ENCODE data around the gene VSIG1. TPM values are rescaled to one million over a fixed set of nuclear protein-coding genes. Genes with fewer than 3 reads are reported as not detected.

The VSIG1 gene
- total RNA-seq, 1 donor, result not detected

- Histone ChIP-seq H3K4me3 (ENCODE audit: insufficient read depth, low read length) (peak overlapping the region; percentile 72), H3K4me1 (ENCODE audit: insufficient read depth, low read length) (no peaks in the 10 kb centered on the region), H3K79me2 (ENCODE audit: insufficient read depth, low read length) (peaks cover 18% of the 10 kb centered on the region), H3K27ac (ENCODE audit: low read depth, low read length) (no peak overlapping the region), H3K4me2 (ENCODE audit: insufficient read depth, low read length) (peak overlapping the region; percentile 76), H4K20me1 (ENCODE audit: insufficient read depth, low read length) (no peaks in the 10 kb centered on the region), H3K36me3 (ENCODE audit: insufficient read depth, low read length) (peaks cover 2% of the 10 kb centered on the region), H3K9me3 (ENCODE audit: low read depth, low read length) (no peaks in the 10 kb centered on the region), H3K27me3 (ENCODE audit: insufficient read depth, low read length) (peaks cover 2% of the 10 kb centered on the region), H2AFZ (ENCODE audit: low read length) (peak overlapping the region; percentile 80)
- DNase-seq (ENCODE audit: insufficient read length, low spot score, missing footprints), result no peak
- no peak for TF ChIP-seq CTCF (IDR thresholded peaks at IDR 0.05; ENCODE audit: extremely low read depth, low read depth, low read length)
These were observed 47.0 kb downstream of the VSIG1 start for GRCh38 chrX:108091878-108092291.

GRCh38 chrX:108097380-108097779 is 52.5 kb downstream of the VSIG1 start:
- H2AFZ ChIP-seq (ENCODE audit: low read length), result no peak overlapping the region
- no peaks in the 10 kb centered on the region for H4K20me1 ChIP-seq (ENCODE audit: insufficient read depth, low read length)
- H3K4me1 ChIP-seq (ENCODE audit: insufficient read depth, low read length), result no peaks in the 10 kb centered on the region
- H3K27me3 ChIP-seq (ENCODE audit: insufficient read depth, low read length), result peaks cover 5% of the 10 kb centered on the region
- no peak for DNase-seq (ENCODE audit: insufficient read length, low spot score, missing footprints)
- no peaks in the 10 kb centered on the region for H3K36me3 ChIP-seq (ENCODE audit: insufficient read depth, low read length)
- H3K27ac ChIP-seq (ENCODE audit: low read depth, low read length), result no peak overlapping the region
- no peak overlapping the region for H3K4me2 ChIP-seq (ENCODE audit: insufficient read depth, low read length)
- H3K4me3 ChIP-seq (ENCODE audit: insufficient read depth, low read length), result no peak overlapping the region
- H3K9me3 ChIP-seq (ENCODE audit: low read depth, low read length), result no peaks in the 10 kb centered on the region
- TF ChIP-seq CTCF (IDR thresholded peaks at IDR 0.05; ENCODE audit: extremely low read depth, low read depth, low read length), result no peak
- H3K79me2 ChIP-seq (ENCODE audit: insufficient read depth, low read length), result no peaks in the 10 kb centered on the region

- H3K79me2 ChIP-seq (ENCODE audit: insufficient read depth, low read length), result no peaks in the 10 kb centered on the region
- no peak overlapping the region for H3K27ac ChIP-seq (ENCODE audit: low read depth, low read length)
- H2AFZ ChIP-seq (ENCODE audit: low read length), result no peak overlapping the region
- no peaks in the 10 kb centered on the region for H3K4me1 ChIP-seq (ENCODE audit: insufficient read depth, low read length)
- H4K20me1 ChIP-seq (ENCODE audit: insufficient read depth, low read length), result peaks cover 3% of the 10 kb centered on the region
- H3K4me3 ChIP-seq (ENCODE audit: insufficient read depth, low read length), result no peak overlapping the region
- no peaks in the 10 kb centered on the region for H3K9me3 ChIP-seq (ENCODE audit: low read depth, low read length)
- H3K27me3 ChIP-seq (ENCODE audit: insufficient read depth, low read length), result peaks cover 9% of the 10 kb centered on the region
- no peak for TF ChIP-seq CTCF (IDR thresholded peaks at IDR 0.05; ENCODE audit: extremely low read depth, low read depth, low read length)
- H3K4me2 ChIP-seq (ENCODE audit: insufficient read depth, low read length), result no peak overlapping the region
- DNase-seq (ENCODE audit: insufficient read length, low spot score, missing footprints), result no peak
- H3K36me3 ChIP-seq (ENCODE audit: insufficient read depth, low read length), result no peaks in the 10 kb centered on the region
These were observed 60.6 kb downstream of the VSIG1 start for GRCh38 chrX:108105473-108105872.

GRCh38 chrX:108114541-108114940 is 69.7 kb downstream of the VSIG1 start:
- no peak for DNase-seq (ENCODE audit: insufficient read length, low spot score, missing footprints)
- Histone ChIP-seq H3K79me2 (ENCODE audit: insufficient read depth, low read length) (no peaks in the 10 kb centered on the region), H2AFZ (ENCODE audit: low read length) (no peak overlapping the region), H3K4me2 (ENCODE audit: insufficient read depth, low read length) (no peak overlapping the region), H3K27me3 (ENCODE audit: insufficient read depth, low read length) (peaks cover 4% of the 10 kb centered on the region), H3K4me1 (ENCODE audit: insufficient read depth, low read length) (no peaks in the 10 kb centered on the region), H3K9me3 (ENCODE audit: low read depth, low read length) (no peaks in the 10 kb centered on the region), H3K36me3 (ENCODE audit: insufficient read depth, low read length) (no peaks in the 10 kb centered on the region), H3K4me3 (ENCODE audit: insufficient read depth, low read length) (no peak overlapping the region), H3K27ac (ENCODE audit: low read depth, low read length) (no peak overlapping the region), H4K20me1 (ENCODE audit: insufficient read depth, low read length) (no peaks in the 10 kb centered on the region)
- TF ChIP-seq CTCF (IDR thresholded peaks at IDR 0.05; ENCODE audit: extremely low read depth, low read depth, low read length), result no peak
